Measurements from ENCODE around the gene PNPLA2. TPM values are rescaled to one million over a fixed set of nuclear protein-coding genes. Genes with fewer than 3 reads are reported as not detected.

PNPLA2 gene
- total RNA-seq, 3 donors from 2014 or later (not counting 1 experiment from before 2014, with no cell fraction given) = 184 to 218 (median 201) TPM

- H3K36me3 ChIP-seq (ENCODE audit: control insufficient read depth, insufficient read depth, low read length) = peaks cover 23% of the 10 kb centered on the region
- H3K27ac ChIP-seq (ENCODE audit: low read length) = no peak overlapping the region
- Mint-ChIP-seq H3K27ac (peak overlapping the region in 1 of 2 donors; percentile 72), H3K27me3 (ENCODE audit: low read depth in 2 of 2) (no peaks in the 10 kb centered on the region), H3K4me1 (peaks cover 0 to 33% of the 10 kb centered on the region in 2 donors), H3K4me3 (peak overlapping the region; percentile 81), H3K36me3 (no peaks in the 10 kb centered on the region), H3K9me3 (no peaks in the 10 kb centered on the region)
- no peaks in the 10 kb centered on the region for H3K9me3 ChIP-seq (ENCODE audit: control insufficient read depth, insufficient read depth, low read length)
- intact Hi-C loops (cut with micrococcal nuclease) = loop anchor here (10.0 kb wide), 1 partner anchor 72 kb away; the partner anchor contains the start of gene CHID1
- peak in 1 of 2 donors; percentile 38 for DNase-seq
- H3K4me1 ChIP-seq (ENCODE audit: control insufficient read depth, insufficient read depth, low read length) = peaks cover 64% of the 10 kb centered on the region
- ATAC-seq = no peak
- H3K27me3 ChIP-seq (ENCODE audit: control insufficient read depth, insufficient read depth, low read length) = peaks cover under 1% of the 10 kb centered on the region
- peak overlapping the region; percentile 56 for H3K4me3 ChIP-seq (ENCODE audit: low read length)
- no peak for TF ChIP-seq CTCF (IDR thresholded peaks at IDR 0.05)
- WGBS (ENCODE audit: insufficient coverage) = under 1% methylated on average over 53 of the region's 53 CpGs
These were observed 24.5 kb downstream of the PNPLA2 start for GRCh38 chr11:843086-843734.

- Mint-ChIP-seq H3K27ac (peak overlapping the region in 1 of 2 donors; percentile 72), H3K9me3 (no peaks in the 10 kb centered on the region), H3K4me1 (peaks cover 0 to 38% of the 10 kb centered on the region in 2 donors), H3K4me3 (peak overlapping the region; percentile 81), H3K27me3 (ENCODE audit: low read depth in 2 of 2) (no peaks in the 10 kb centered on the region), H3K36me3 (no peaks in the 10 kb centered on the region)
- peak overlapping the region; percentile 11 for H3K27ac ChIP-seq (ENCODE audit: low read length)
- intact Hi-C loops (cut with micrococcal nuclease) = loop anchor here (10.0 kb wide), 1 partner anchor 71 kb away; the partner anchor contains the start of gene CHID1
- DNase-seq = peak in 1 of 2 donors; percentile 23
- ATAC-seq = no peak
- no peak for TF ChIP-seq CTCF (IDR thresholded peaks at IDR 0.05)
- H3K9me3 ChIP-seq (ENCODE audit: control insufficient read depth, insufficient read depth, low read length) = no peaks in the 10 kb centered on the region
- H3K4me1 ChIP-seq (ENCODE audit: control insufficient read depth, insufficient read depth, low read length) = peaks cover 64% of the 10 kb centered on the region
- H3K4me3 ChIP-seq (ENCODE audit: low read length) = peak overlapping the region; percentile 56
- peaks cover 6% of the 10 kb centered on the region for H3K27me3 ChIP-seq (ENCODE audit: control insufficient read depth, insufficient read depth, low read length)
- 21% methylated on average over 25 of the region's 25 CpGs for WGBS (ENCODE audit: insufficient coverage)
- peaks cover 15% of the 10 kb centered on the region for H3K36me3 ChIP-seq (ENCODE audit: control insufficient read depth, insufficient read depth, low read length)
These were observed 25.3 kb downstream of the PNPLA2 start for GRCh38 chr11:843818-844692.

GRCh38 chr11:844693-845644 is 26.3 kb downstream of the PNPLA2 start:
- intact Hi-C loops (cut with micrococcal nuclease) = loop anchor here (10.0 kb wide), 1 partner anchor 70 kb away; the partner anchor contains the start of gene CHID1
- Histone ChIP-seq H3K27ac (ENCODE audit: low read length) (peak overlapping the region; percentile 22), H3K9me3 (ENCODE audit: control insufficient read depth, insufficient read depth, low read length) (no peaks in the 10 kb centered on the region), H3K36me3 (ENCODE audit: control insufficient read depth, insufficient read depth, low read length) (peaks cover 6% of the 10 kb centered on the region), H3K4me3 (ENCODE audit: low read length) (no peak overlapping the region), H3K27me3 (ENCODE audit: control insufficient read depth, insufficient read depth, low read length) (peaks cover 6% of the 10 kb centered on the region), H3K4me1 (ENCODE audit: control insufficient read depth, insufficient read depth, low read length) (peaks cover 62% of the 10 kb centered on the region)
- H3K27me3 Mint-ChIP-seq (ENCODE audit: low read depth in 2 of 2) = no peaks in the 10 kb centered on the region
- 48% methylated on average over 31 of the region's 31 CpGs for WGBS (ENCODE audit: insufficient coverage)
- DNase-seq = peak in 1 of 2 donors; percentile 69
- ATAC-seq = no peak
- TF ChIP-seq CTCF (IDR thresholded peaks at IDR 0.05) = no peak
- H3K36me3 Mint-ChIP-seq = no peaks in the 10 kb centered on the region
- H3K4me3 Mint-ChIP-seq = no peak overlapping the region
- peak overlapping the region in 1 of 2 donors; percentile 14 for H3K27ac Mint-ChIP-seq
- H3K4me1 Mint-ChIP-seq = peaks cover 0 to 41% of the 10 kb centered on the region in 2 donors
- no peaks in the 10 kb centered on the region for H3K9me3 Mint-ChIP-seq
